HEK293 (cell line): Measurements from ENCODE around the gene SELPLG.

Experiments used
- BCL11A ChIP-seq: fragments of 450-650 bp; formaldehyde crosslinking; IDR thresholded peaks from 2 replicates; pipeline ENCODE4 v1.5.1; 2016; ENCODE audit warnings: low read depth, missing biosample characterization, missing genetic modification characterization
- KLF10 ChIP-seq: fragments of 450-650 bp; IDR thresholded peaks from 2 replicates; pipeline ENCODE4 v1.5.1; 2018; ENCODE audit warnings: missing biosample characterization, mild to moderate bottlenecking, missing genetic modification characterization
- KLF16 ChIP-seq: fragments of 450-650 bp; formaldehyde crosslinking; IDR thresholded peaks from 2 replicates; pipeline ENCODE4 v1.5.1; 2017; ENCODE audit warnings: missing biosample characterization, missing genetic modification characterization
- KLF7 ChIP-seq: fragments of 450-650 bp; formaldehyde crosslinking; IDR thresholded peaks from 2 replicates; pipeline ENCODE4 v1.5.1; 2016; ENCODE audit warnings: missing biosample characterization, missing genetic modification characterization, borderline replicate concordance
- MYNN ChIP-seq: fragments of 450-650 bp; formaldehyde crosslinking; IDR thresholded peaks from 2 replicates; pipeline ENCODE4 v1.5.1; 2016; ENCODE audit warnings: missing biosample characterization, missing genetic modification characterization, borderline replicate concordance
- OVOL3 ChIP-seq: fragments of 450-650 bp; formaldehyde crosslinking; IDR thresholded peaks from 2 replicates; pipeline ENCODE4 v1.5.1; 2016; ENCODE audit warnings: missing biosample characterization, missing genetic modification characterization
- SALL2 ChIP-seq: fragments of 450-650 bp; formaldehyde crosslinking; IDR thresholded peaks from 2 replicates; pipeline ENCODE4 v1.5.0; 2017; ENCODE audit warnings: missing biosample characterization, mild to moderate bottlenecking, missing genetic modification characterization, borderline replicate concordance
- SP7 ChIP-seq: fragments of 450-650 bp; formaldehyde crosslinking; IDR thresholded peaks from 2 replicates; pipeline ENCODE4 v1.5.1; 2016; ENCODE audit warnings: missing biosample characterization, missing genetic modification characterization
- TCF7L2 ChIP-seq: IDR thresholded peaks from 2 replicates; pipeline ENCODE4 v1.6.1; 2011; ENCODE audit warnings: low read depth, mild to moderate bottlenecking, inconsistent platforms, low read length, moderate library complexity, borderline replicate concordance
- ZBTB48 ChIP-seq: fragments of 450-650 bp; formaldehyde crosslinking; IDR thresholded peaks from 2 replicates; pipeline ENCODE4 v1.5.1; 2016; ENCODE audit warnings: missing biosample characterization, missing genetic modification characterization
- ZFHX2 ChIP-seq: fragments of 450-650 bp; formaldehyde crosslinking; conservative IDR thresholded peaks from 2 replicates; pipeline ENCODE4 v1.5.1; 2016; ENCODE audit warnings: missing biosample characterization, missing genetic modification characterization
- ZNF114 ChIP-seq: fragments of 450-650 bp; formaldehyde crosslinking; IDR thresholded peaks from 2 replicates; pipeline ENCODE4 v1.5.0; 2017; ENCODE audit warnings: missing biosample characterization, missing genetic modification characterization
- ZNF133 ChIP-seq: fragments of 450-650 bp; formaldehyde crosslinking; IDR thresholded peaks from 2 replicates; pipeline ENCODE4 v1.5.1; 2016; ENCODE audit warnings: missing biosample characterization, missing genetic modification characterization
- ZNF19 ChIP-seq: fragments of 450-650 bp; formaldehyde crosslinking; IDR thresholded peaks from 2 replicates; pipeline ENCODE4; 2016; ENCODE audit warnings: missing biosample characterization, missing genetic modification characterization, low read depth
- ZNF24 ChIP-seq: fragments of 450-650 bp; formaldehyde crosslinking; IDR thresholded peaks from 2 replicates; pipeline ENCODE4 v1.5.1; 2016; ENCODE audit warnings: missing biosample characterization, missing genetic modification characterization
- ZNF266 ChIP-seq: fragments of 450-650 bp; formaldehyde crosslinking; IDR thresholded peaks from 2 replicates; pipeline ENCODE4 v1.5.1; 2016; ENCODE audit warnings: missing biosample characterization, missing genetic modification characterization, low read depth
- ZNF292 ChIP-seq: fragments of 450-650 bp; formaldehyde crosslinking; IDR thresholded peaks from 2 replicates; pipeline ENCODE4 v1.5.1; 2016; ENCODE audit warnings: low read depth, missing biosample characterization, missing genetic modification characterization, borderline replicate concordance
- ZNF391 ChIP-seq: fragments of 450-650 bp; formaldehyde crosslinking; IDR thresholded peaks from 2 replicates; pipeline ENCODE4 v1.5.1; 2016; ENCODE audit warnings: low read depth, missing biosample characterization, missing genetic modification characterization, borderline replicate concordance
- ZNF423 ChIP-seq: fragments of 450-650 bp; formaldehyde crosslinking; IDR thresholded peaks from 2 replicates; pipeline ENCODE4 v1.5.1; 2016; ENCODE audit warnings: missing biosample characterization, missing genetic modification characterization
- ZNF530 ChIP-seq: fragments of 450-650 bp; formaldehyde crosslinking; IDR thresholded peaks from 2 replicates; pipeline ENCODE4 v1.5.1; 2016; ENCODE audit warnings: low read depth, missing biosample characterization, missing genetic modification characterization
- ZNF548 ChIP-seq: fragments of 450-650 bp; formaldehyde crosslinking; IDR thresholded peaks from 2 replicates; pipeline ENCODE4 v1.5.1; 2016; ENCODE audit warnings: missing biosample characterization, missing genetic modification characterization
- ZNF555 ChIP-seq: fragments of 450-650 bp; formaldehyde crosslinking; conservative IDR thresholded peaks from 2 replicates; pipeline ENCODE4 v1.5.1; 2017; ENCODE audit warnings: missing biosample characterization, mild to moderate bottlenecking, missing genetic modification characterization, inconsistent platforms
- ZNF558 ChIP-seq: fragments of 450-650 bp; formaldehyde crosslinking; IDR thresholded peaks from 2 replicates; pipeline ENCODE4 v1.5.1; 2016; ENCODE audit warnings: missing biosample characterization, missing genetic modification characterization
- ZNF585B ChIP-seq: fragments of 450-650 bp; formaldehyde crosslinking; IDR thresholded peaks from 2 replicates; pipeline ENCODE4 v1.5.1; 2016; ENCODE audit warnings: missing biosample characterization, missing genetic modification characterization
- ZNF596 ChIP-seq: fragments of 450-650 bp; IDR thresholded peaks from 2 replicates; pipeline ENCODE4 v1.5.0; 2018; ENCODE audit warnings: missing biosample characterization, mild to moderate bottlenecking, missing genetic modification characterization, moderate library complexity
- ZNF629 ChIP-seq: fragments of 450-650 bp; formaldehyde crosslinking; IDR thresholded peaks from 2 replicates; pipeline ENCODE4 v1.5.1; 2017; ENCODE audit warnings: missing biosample characterization, missing genetic modification characterization
- ZNF658 ChIP-seq: fragments of 450-650 bp; formaldehyde crosslinking; IDR thresholded peaks from 2 replicates; pipeline ENCODE4; 2016; ENCODE audit warnings: missing biosample characterization, missing genetic modification characterization
- ZNF660 ChIP-seq: fragments of 450-650 bp; IDR thresholded peaks from 2 replicates; pipeline ENCODE4 v1.5.1; 2018; ENCODE audit warnings: missing biosample characterization, mild to moderate bottlenecking, missing genetic modification characterization
- ZNF664 ChIP-seq: fragments of 450-650 bp; formaldehyde crosslinking; IDR thresholded peaks from 2 replicates; pipeline ENCODE4 v1.5.1; 2016; ENCODE audit warnings: missing biosample characterization, missing genetic modification characterization
- ZNF747 ChIP-seq: fragments of 450-650 bp; formaldehyde crosslinking; IDR thresholded peaks from 2 replicates; pipeline ENCODE4 v1.5.1; 2016; ENCODE audit warnings: missing biosample characterization, missing genetic modification characterization
- ZNF791 ChIP-seq: fragments of 450-650 bp; formaldehyde crosslinking; IDR thresholded peaks from 2 replicates; pipeline ENCODE4 v1.5.1; 2016; ENCODE audit warnings: missing biosample characterization, missing genetic modification characterization
- ZNF830 ChIP-seq: fragments of 450-650 bp; IDR thresholded peaks from 2 replicates; pipeline ENCODE4 v1.5.0; 2018; ENCODE audit warnings: missing biosample characterization, missing genetic modification characterization, low read depth, mild to moderate bottlenecking, moderate library complexity
- ZSCAN16 ChIP-seq: fragments of 450-650 bp; formaldehyde crosslinking; IDR thresholded peaks from 2 replicates; pipeline ENCODE4 v1.5.1; 2016; ENCODE audit warnings: missing biosample characterization, missing genetic modification characterization
- ZXDB ChIP-seq: fragments of 450-650 bp; formaldehyde crosslinking; IDR thresholded peaks from 2 replicates; pipeline ENCODE4 v1.5.1; 2016; ENCODE audit warnings: missing biosample characterization, missing genetic modification characterization
- TF ChIP-seq, protein P1 (sequence below): fragments of 450-650 bp; formaldehyde crosslinking; IDR thresholded peaks from 2 replicates; pipeline ENCODE4 v1.5.1; 2016; ENCODE audit warnings: missing biosample characterization, missing genetic modification characterization
- TF ChIP-seq, protein P2 (sequence below): fragments of 450-650 bp; IDR thresholded peaks from 2 replicates; pipeline ENCODE4 v1.5.1; 2018; ENCODE audit warnings: missing biosample characterization, missing genetic modification characterization
- TF ChIP-seq, protein P3 (sequence below): fragments of 450-650 bp; formaldehyde crosslinking; IDR thresholded peaks from 2 replicates; pipeline ENCODE4 v1.5.1; 2016; ENCODE audit warnings: missing biosample characterization, missing genetic modification characterization
- TF ChIP-seq, protein P4 (sequence below): sonication (generic); formaldehyde crosslinking; IDR thresholded peaks from 2 replicates; pipeline ENCODE4 v1.8.1; 2022; ENCODE audit warnings: mild to moderate bottlenecking, moderate library complexity, missing genetic modification reagents
- TF ChIP-seq, protein P5 (sequence below): fragments of 450-650 bp; formaldehyde crosslinking; IDR thresholded peaks from 2 replicates; pipeline ENCODE4 v1.5.1; 2016; ENCODE audit warnings: missing biosample characterization, missing genetic modification characterization

Gene SELPLG

DNA sequence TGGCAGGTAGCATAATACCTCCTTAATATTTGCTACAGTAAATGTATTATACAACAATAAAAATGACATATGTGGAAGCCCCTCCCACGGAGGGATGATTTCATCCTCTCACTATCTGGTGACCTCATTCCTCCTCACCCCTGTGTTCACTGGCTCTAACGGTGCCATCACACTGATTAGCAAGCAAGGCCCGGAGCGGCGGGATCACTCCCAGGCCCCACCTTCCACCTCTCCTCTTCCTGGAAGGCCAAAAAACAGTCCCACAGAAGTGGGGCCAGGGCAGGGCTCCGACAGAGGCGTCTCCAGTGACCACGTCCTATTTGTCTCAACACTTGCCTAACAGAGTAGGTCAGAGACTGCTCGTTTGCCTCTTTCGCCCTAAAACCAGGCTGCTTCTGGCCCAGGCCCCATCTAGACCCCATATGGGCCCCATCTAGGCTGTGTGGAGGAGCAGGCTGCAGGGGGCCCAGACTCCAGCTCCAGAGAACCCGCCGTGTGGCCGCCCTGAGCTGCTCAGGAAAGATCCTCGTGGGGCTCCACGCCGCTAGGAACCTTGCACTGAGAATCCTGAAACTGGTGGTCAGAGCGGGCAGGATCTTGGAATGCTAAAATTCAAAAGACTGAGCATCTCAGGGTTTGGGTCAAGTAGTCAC lies 3.7 kb downstream of the SELPLG start (continued):
- TF ChIP-seq, protein P1, sequence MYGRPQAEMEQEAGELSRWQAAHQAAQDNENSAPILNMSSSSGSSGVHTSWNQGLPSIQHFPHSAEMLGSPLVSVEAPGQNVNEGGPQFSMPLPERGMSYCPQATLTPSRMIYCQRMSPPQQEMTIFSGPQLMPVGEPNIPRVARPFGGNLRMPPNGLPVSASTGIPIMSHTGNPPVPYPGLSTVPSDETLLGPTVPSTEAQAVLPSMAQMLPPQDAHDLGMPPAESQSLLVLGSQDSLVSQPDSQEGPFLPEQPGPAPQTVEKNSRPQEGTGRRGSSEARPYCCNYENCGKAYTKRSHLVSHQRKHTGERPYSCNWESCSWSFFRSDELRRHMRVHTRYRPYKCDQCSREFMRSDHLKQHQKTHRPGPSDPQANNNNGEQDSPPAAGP (tag by site-specific recombination), result peak; percentile 91; the same call in 1 of the 2 replicates
- no peak for TF ChIP-seq ZNF266 (tag by site-specific recombination)
- no peak for TF ChIP-seq ZNF830 (tag by site-specific recombination)
- TF ChIP-seq ZNF548 (tag by site-specific recombination), result no peak
- TF ChIP-seq, protein P2, sequence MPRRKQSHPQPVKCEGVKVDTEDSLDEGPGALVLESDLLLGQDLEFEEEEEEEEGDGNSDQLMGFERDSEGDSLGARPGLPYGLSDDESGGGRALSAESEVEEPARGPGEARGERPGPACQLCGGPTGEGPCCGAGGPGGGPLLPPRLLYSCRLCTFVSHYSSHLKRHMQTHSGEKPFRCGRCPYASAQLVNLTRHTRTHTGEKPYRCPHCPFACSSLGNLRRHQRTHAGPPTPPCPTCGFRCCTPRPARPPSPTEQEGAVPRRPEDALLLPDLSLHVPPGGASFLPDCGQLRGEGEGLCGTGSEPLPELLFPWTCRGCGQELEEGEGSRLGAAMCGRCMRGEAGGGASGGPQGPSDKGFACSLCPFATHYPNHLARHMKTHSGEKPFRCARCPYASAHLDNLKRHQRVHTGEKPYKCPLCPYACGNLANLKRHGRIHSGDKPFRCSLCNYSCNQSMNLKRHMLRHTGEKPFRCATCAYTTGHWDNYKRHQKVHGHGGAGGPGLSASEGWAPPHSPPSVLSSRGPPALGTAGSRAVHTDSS (tag by site-specific recombination), result no peak
- no peak for TF ChIP-seq ZNF558 (tag by site-specific recombination)
- TF ChIP-seq ZFHX2 (tag by site-specific recombination), result peak; percentile 42; the same call in 1 of the 2 replicates
- TF ChIP-seq ZNF596 (tag by site-specific recombination), result no peak
- no peak for TF ChIP-seq ZNF658 (tag by site-specific recombination)
- TF ChIP-seq KLF10, result 0 out of 2 replicates have a peak, but pooled peaks have one; percentile 43
- no peak for TF ChIP-seq ZBTB48 (tag by site-specific recombination)
- TF ChIP-seq ZNF423 (tag by site-specific recombination), result no peak
- TF ChIP-seq ZNF391 (tag by site-specific recombination), result no peak
- TF ChIP-seq ZNF19, result no peak
- TF ChIP-seq MYNN (tag by site-specific recombination), result no peak
- TF ChIP-seq TCF7L2, result no peak
- TF ChIP-seq, protein P3, sequence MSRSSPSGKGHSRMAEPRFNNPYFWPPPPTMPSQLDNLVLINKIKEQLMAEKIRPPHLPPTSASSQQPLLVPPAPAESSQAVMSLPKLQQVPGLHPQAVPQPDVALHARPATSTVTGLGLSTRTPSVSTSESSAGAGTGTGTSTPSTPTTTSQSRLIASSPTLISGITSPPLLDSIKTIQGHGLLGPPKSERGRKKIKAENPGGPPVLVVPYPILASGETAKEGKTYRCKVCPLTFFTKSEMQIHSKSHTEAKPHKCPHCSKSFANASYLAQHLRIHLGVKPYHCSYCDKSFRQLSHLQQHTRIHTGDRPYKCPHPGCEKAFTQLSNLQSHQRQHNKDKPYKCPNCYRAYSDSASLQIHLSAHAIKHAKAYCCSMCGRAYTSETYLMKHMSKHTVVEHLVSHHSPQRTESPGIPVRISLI (tag by site-specific recombination), result no peak
- no peak for TF ChIP-seq ZNF585B (tag by site-specific recombination)
- TF ChIP-seq ZNF292 (tag by site-specific recombination), result no peak
- TF ChIP-seq ZSCAN16 (tag by site-specific recombination), result no peak
- TF ChIP-seq OVOL3 (tag by site-specific recombination), result peak; percentile 69; the same call in 1 of the 2 replicates
- TF ChIP-seq ZNF530 (tag by site-specific recombination), result no peak
- no peak for TF ChIP-seq ZNF664
- TF ChIP-seq, protein P4, sequence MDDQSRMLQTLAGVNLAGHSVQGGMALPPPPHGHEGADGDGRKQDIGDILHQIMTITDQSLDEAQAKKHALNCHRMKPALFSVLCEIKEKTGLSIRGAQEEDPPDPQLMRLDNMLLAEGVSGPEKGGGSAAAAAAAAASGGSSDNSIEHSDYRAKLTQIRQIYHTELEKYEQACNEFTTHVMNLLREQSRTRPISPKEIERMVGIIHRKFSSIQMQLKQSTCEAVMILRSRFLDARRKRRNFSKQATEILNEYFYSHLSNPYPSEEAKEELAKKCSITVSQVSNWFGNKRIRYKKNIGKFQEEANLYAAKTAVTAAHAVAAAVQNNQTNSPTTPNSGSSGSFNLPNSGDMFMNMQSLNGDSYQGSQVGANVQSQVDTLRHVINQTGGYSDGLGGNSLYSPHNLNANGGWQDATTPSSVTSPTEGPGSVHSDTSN (CRISPR knock-in tag), result no peak
- peak; percentile 96 for TF ChIP-seq ZNF629 (tag by site-specific recombination)
- TF ChIP-seq KLF16 (tag by site-specific recombination), result no peak
- no peak for TF ChIP-seq ZNF747
- no peak for TF ChIP-seq ZNF791 (tag by site-specific recombination)
- TF ChIP-seq ZNF555 (tag by site-specific recombination), result no peak
- TF ChIP-seq ZXDB (tag by site-specific recombination), result no peak
- no peak for TF ChIP-seq SALL2 (tag by site-specific recombination)
- no peak for TF ChIP-seq BCL11A
- TF ChIP-seq SP7, result peak; percentile 63
- no peak for TF ChIP-seq ZNF114 (tag by site-specific recombination)
- no peak for TF ChIP-seq KLF7 (tag by site-specific recombination)
- TF ChIP-seq ZNF24, result no peak
- peak; percentile 92; the same call in 1 of the 2 replicates for TF ChIP-seq ZNF660 (tag by site-specific recombination)
- no peak for TF ChIP-seq ZNF133 (tag by site-specific recombination)
- TF ChIP-seq, protein P5, sequence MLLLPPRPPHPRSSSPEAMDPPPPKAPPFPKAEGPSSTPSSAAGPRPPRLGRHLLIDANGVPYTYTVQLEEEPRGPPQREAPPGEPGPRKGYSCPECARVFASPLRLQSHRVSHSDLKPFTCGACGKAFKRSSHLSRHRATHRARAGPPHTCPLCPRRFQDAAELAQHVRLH (tag by site-specific recombination), result no peak
